GM12878 (cell line): ENCODE data around the gene EDC4.

Experiments used
- BRCA1 ChIP-seq: IDR thresholded peaks from 2 replicates; pipeline ENCODE4 v1.6.1; 2011; ENCODE audit warnings: low read depth, low read length, improper control_type of control experiment
- CREM ChIP-seq: IDR thresholded peaks from 2 replicates; pipeline ENCODE4 v1.6.1; 2014; ENCODE audit warnings: antibody characterized with exemption, low read depth
- EP300 ChIP-seq, 2 experiments: fragments of 150-350 bp in 1 of 2; IDR thresholded peaks; 2 replicates each; pipeline ENCODE4 v1.6.1; 2011 to 2012; ENCODE audit warnings: low read depth in 2 of 2, low read length in 2 of 2, borderline replicate concordance in 1 of 2, improper control_type of control experiment in 1 of 2, inconsistent platforms in 1 of 2; ENCODE audit not compliant: control insufficient read depth in 1 of 2
- GABPA ChIP-seq: IDR thresholded peaks from 2 replicates; pipeline ENCODE4 v1.6.1; 2014; ENCODE audit warnings: antibody characterized with exemption, low read depth, mild to moderate bottlenecking, inconsistent platforms
- POLR2AphosphoS2 ChIP-seq: IDR thresholded peaks from 2 replicates; pipeline ENCODE4 v1.6.1; 2011; ENCODE audit warnings: low read depth, mild to moderate bottlenecking, low read length, improper control_type of control experiment, moderate library complexity
- SP1 ChIP-seq: IDR thresholded peaks from one replicate; pipeline ENCODE4 v1.6.1; 2011; ENCODE audit warnings: low read depth, low read length
- ZNF274 ChIP-seq: IDR thresholded peaks from one replicate; pipeline ENCODE4 v1.8.0; 2011; ENCODE audit not compliant: insufficient read length, insufficient read depth
- ZSCAN29 ChIP-seq: fragments of 450-650 bp; IDR thresholded peaks from 2 replicates; pipeline ENCODE4 v1.6.1; 2017; ENCODE audit warnings: mild to moderate bottlenecking, moderate library complexity
- TF ChIP-seq, protein P1 (sequence below), 3 experiments: IDR thresholded peaks in 2 of 3; conservative IDR thresholded peaks in 1 of 3; 2 replicates each; pipeline ENCODE4 v1.5.1; 2011; ENCODE audit warnings: low read depth in 3 of 3, low read length in 3 of 3, mild to moderate bottlenecking in 3 of 3, control low read depth in 2 of 3, moderate library complexity in 2 of 3, inconsistent platforms in 1 of 3, mixed read lengths in 1 of 3; ENCODE audit not compliant: control insufficient read depth in 2 of 3, insufficient read depth in 1 of 3; ENCODE audit errors: extremely low read depth in 1 of 3

GRCh38 chr16:67841198-67841815 is 31.5 kb upstream of the EDC4 start:
- TF ChIP-seq CREM (no peak), EP300 (IDR thresholded peaks at IDR 0.05; ENCODE audit: borderline replicate concordance in 1 of 2, control insufficient read depth in 1 of 2, low read depth in 2 of 2, low read length in 2 of 2) (no peak), GABPA (no peak), BRCA1 (no peak), ZNF274 (no peak), ZSCAN29 (no peak), SP1 (no peak), POLR2AphosphoS2 (no peak)
- TF ChIP-seq, protein P1, sequence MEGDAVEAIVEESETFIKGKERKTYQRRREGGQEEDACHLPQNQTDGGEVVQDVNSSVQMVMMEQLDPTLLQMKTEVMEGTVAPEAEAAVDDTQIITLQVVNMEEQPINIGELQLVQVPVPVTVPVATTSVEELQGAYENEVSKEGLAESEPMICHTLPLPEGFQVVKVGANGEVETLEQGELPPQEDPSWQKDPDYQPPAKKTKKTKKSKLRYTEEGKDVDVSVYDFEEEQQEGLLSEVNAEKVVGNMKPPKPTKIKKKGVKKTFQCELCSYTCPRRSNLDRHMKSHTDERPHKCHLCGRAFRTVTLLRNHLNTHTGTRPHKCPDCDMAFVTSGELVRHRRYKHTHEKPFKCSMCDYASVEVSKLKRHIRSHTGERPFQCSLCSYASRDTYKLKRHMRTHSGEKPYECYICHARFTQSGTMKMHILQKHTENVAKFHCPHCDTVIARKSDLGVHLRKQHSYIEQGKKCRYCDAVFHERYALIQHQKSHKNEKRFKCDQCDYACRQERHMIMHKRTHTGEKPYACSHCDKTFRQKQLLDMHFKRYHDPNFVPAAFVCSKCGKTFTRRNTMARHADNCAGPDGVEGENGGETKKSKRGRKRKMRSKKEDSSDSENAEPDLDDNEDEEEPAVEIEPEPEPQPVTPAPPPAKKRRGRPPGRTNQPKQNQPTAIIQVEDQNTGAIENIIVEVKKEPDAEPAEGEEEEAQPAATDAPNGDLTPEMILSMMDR (IDR thresholded peaks at IDR 0.05 in 2 of 3, conservative IDR thresholded peaks at IDR 0.05 in 1 of 3; ENCODE audit: control insufficient read depth in 2 of 3, extremely low read depth in 1 of 3, insufficient read depth in 1 of 3, low read depth in 3 of 3, low read length in 3 of 3): no peak
